Fibroblast of peridontal ligament (primary cell): ENCODE results near the gene IBSP.

Experiments
- DNase-seq: peaks from one replicate; pipeline ENCODE4 v3.0.0-alpha.2; 2010; ENCODE audit errors: extremely low read depth

IBSP gene

GRCh38 chr4:87838205-87838604, 38.9 kb downstream of the IBSP start:
- peak; percentile 21 for DNase-seq

GRCh38 chr4:87838890-87839591, 39.7 kb downstream of the IBSP start:
- peak; percentile 62 for DNase-seq

GRCh38 chr4:87839592-87839946, 40.2 kb downstream of the IBSP start:
- no peak for DNase-seq

- no peak for DNase-seq
These were observed 40.8 kb downstream of the IBSP start for GRCh38 chr4:87840149-87840548.

GRCh38 chr4:87843936-87844335, 44.6 kb downstream of the IBSP start:
- DNase-seq, result peak; percentile 75

GRCh38 chr4:87844452-87844851, 45.1 kb downstream of the IBSP start:
- peak; percentile 33 for DNase-seq

GRCh38 chr4:87846226-87846625, 46.9 kb downstream of the IBSP start:
- no peak for DNase-seq

GRCh38 chr4:87848622-87849351, 49.4 kb downstream of the IBSP start:
- peak; percentile 79 for DNase-seq

- no peak for DNase-seq
These were observed 50.3 kb downstream of the IBSP start for GRCh38 chr4:87849612-87850011.

GRCh38 chr4:87851332-87851731, 52.0 kb downstream of the IBSP start:
- no peak for DNase-seq

GRCh38 chr4:87851953-87852352, 52.6 kb downstream of the IBSP start:
- DNase-seq, result no peak

- peak; percentile 82 for DNase-seq
These were observed 53.8 kb downstream of the IBSP start for GRCh38 chr4:87853108-87853507.

GRCh38 chr4:87853891-87854290, 54.5 kb downstream of the IBSP start:
- DNase-seq, result no peak

- no peak for DNase-seq
These were observed 56.2 kb downstream of the IBSP start for GRCh38 chr4:87855559-87855958.

GRCh38 chr4:87856816-87857215, 57.5 kb downstream of the IBSP start:
- DNase-seq, result no peak

- no peak for DNase-seq
These were observed 58.4 kb downstream of the IBSP start for GRCh38 chr4:87857789-87858188.
